Neural progenitor cell (in vitro differentiated cells): ENCODE results near the gene HADH. TPM values are rescaled to one million over a fixed set of nuclear protein-coding genes. Genes with fewer than 3 reads are reported as not detected.
"Not testable (repeated sequence)": the region's sequence is repeated elsewhere in the genome, so short reads cannot be mapped to it uniquely, and the experiment has no call there.

Experiments
- DNase-seq: peaks from one replicate; pipeline ENCODE4 v3.0.0-alpha.2; 2016; ENCODE audit warnings: low spot score
- H2AFZ ChIP-seq: fragments of 200-600 bp; sonication (generic); replicated peaks from 2 replicates; pipeline ENCODE4 v1.6.1; 2016; ENCODE audit warnings: antibody characterized with exemption
- H3F3A ChIP-seq: fragments of 200-600 bp; sonication (generic); 2 replicates; pipeline ENCODE4 v1.6.1; 2016; ENCODE audit warnings: antibody characterized with exemption, low read depth
- H3K27ac ChIP-seq: fragments of 200-600 bp; sonication (generic); 2 replicates; pipeline ENCODE4 v1.5.1; 2016; ENCODE audit warnings: mild to moderate bottlenecking
- H3K27me3 ChIP-seq: fragments of 200-600 bp; sonication (generic); 2 replicates; pipeline ENCODE4 v1.6.1; 2016; ENCODE audit warnings: mild to moderate bottlenecking, moderate library complexity
- H3K36me3 ChIP-seq: fragments of 200-600 bp; sonication (generic); 2 replicates; pipeline ENCODE4 v1.5.1; 2016
- H3K4me1 ChIP-seq: fragments of 200-600 bp; sonication (generic); 2 replicates; pipeline ENCODE4 v1.6.1; 2016; ENCODE audit warnings: mixed run types
- H3K4me2 ChIP-seq: fragments of 200-600 bp; sonication (generic); 2 replicates; pipeline ENCODE4 v1.6.1; 2016
- H3K4me3 ChIP-seq: fragments of 200-600 bp; sonication (generic); 2 replicates; pipeline ENCODE4 v1.5.1; 2016
- H3K79me2 ChIP-seq: fragments of 200-600 bp; sonication (generic); 2 replicates; pipeline ENCODE4 v1.6.1; 2016; ENCODE audit warnings: low read depth
- H3K9ac ChIP-seq: fragments of 200-600 bp; sonication (generic); 2 replicates; pipeline ENCODE4 v1.6.1; 2016
- H3K9me3 ChIP-seq: fragments of 200-600 bp; sonication (generic); 2 replicates; pipeline ENCODE4 v1.5.1; 2016; ENCODE audit warnings: low read depth
- H4K20me1 ChIP-seq: fragments of 200-600 bp; sonication (generic); 2 replicates; pipeline ENCODE4 v1.6.1; 2016; ENCODE audit warnings: low read depth
- H3K27ac Mint-ChIP-seq: 3 replicates; pipeline ENCODE4 v1.8.0; 2021; ENCODE audit warnings: mixed read lengths
- H3K27me3 Mint-ChIP-seq: 2 replicates; pipeline ENCODE4 v1.8.0; 2022; ENCODE audit warnings: low read depth, mild to moderate bottlenecking, inconsistent platforms, moderate library complexity, mixed read lengths; ENCODE audit not compliant: insufficient read depth
- H3K36me3 Mint-ChIP-seq: 3 replicates; pipeline ENCODE4 v1.8.0; 2021; ENCODE audit warnings: mixed read lengths
- H3K4me1 Mint-ChIP-seq: 3 replicates; pipeline ENCODE4 v1.8.0; 2021; ENCODE audit warnings: mixed read lengths
- H3K4me3 Mint-ChIP-seq: 3 replicates; pipeline ENCODE4 v1.8.0; 2021; ENCODE audit warnings: mild to moderate bottlenecking, moderate library complexity, mixed read lengths
- H3K9me3 Mint-ChIP-seq: 3 replicates; pipeline ENCODE4 v1.8.0; 2020; ENCODE audit warnings: mixed read lengths
- EZH2 ChIP-seq: fragments of 200-600 bp; sonication (generic); IDR thresholded peaks from 2 replicates; pipeline ENCODE4 v1.6.1; 2017; ENCODE audit warnings: antibody characterized with exemption, mild to moderate bottlenecking, moderate library complexity
- EZH2phosphoT487 ChIP-seq: fragments of 200-600 bp; sonication (generic); IDR thresholded peaks from 2 replicates; pipeline ENCODE4 v1.6.1; 2017; ENCODE audit warnings: antibody characterized with exemption
- total RNA-seq: library from RNA; depleted of rRNA; stranded (reverse); fragments of >200 nt; gene quantifications from 2 replicates; pipeline ENCODE4 v1.2.3, GENCODE V29; 2015; ENCODE audit warnings: low replicate concordance
- TF ChIP-seq, protein P1 (sequence below): fragments of 200-600 bp; sonication (generic); IDR thresholded peaks from 2 replicates; pipeline ENCODE4 v1.5.1; 2017; ENCODE audit warnings: antibody characterized with exemption, mild to moderate bottlenecking

The HADH gene
- total RNA-seq, 1 donor from 2014 or later: 49.9 TPM

GRCh38 chr4:108010167-108010566 is 20.5 kb downstream of the HADH start:
- no peaks in the 10 kb centered on the region for H4K20me1 ChIP-seq
- no peaks in the 10 kb centered on the region for H3K27me3 ChIP-seq
- Mint-ChIP-seq H3K27ac (no peak overlapping the region), H3K4me1 (peaks cover 6% of the 10 kb centered on the region), H3K27me3 (no peaks in the 10 kb centered on the region), H3K4me3 (no peak overlapping the region), H3K9me3 (no peaks in the 10 kb centered on the region), H3K36me3 (peaks cover 41% of the 10 kb centered on the region)
- H3K27ac ChIP-seq: no peak overlapping the region
- no peak overlapping the region for H2AFZ ChIP-seq
- H3K9me3 ChIP-seq: peaks cover 3% of the 10 kb centered on the region
- H3K79me2 ChIP-seq: peaks cover 16% of the 10 kb centered on the region
- H3K4me3 ChIP-seq: no peak overlapping the region
- TF ChIP-seq, protein P1, sequence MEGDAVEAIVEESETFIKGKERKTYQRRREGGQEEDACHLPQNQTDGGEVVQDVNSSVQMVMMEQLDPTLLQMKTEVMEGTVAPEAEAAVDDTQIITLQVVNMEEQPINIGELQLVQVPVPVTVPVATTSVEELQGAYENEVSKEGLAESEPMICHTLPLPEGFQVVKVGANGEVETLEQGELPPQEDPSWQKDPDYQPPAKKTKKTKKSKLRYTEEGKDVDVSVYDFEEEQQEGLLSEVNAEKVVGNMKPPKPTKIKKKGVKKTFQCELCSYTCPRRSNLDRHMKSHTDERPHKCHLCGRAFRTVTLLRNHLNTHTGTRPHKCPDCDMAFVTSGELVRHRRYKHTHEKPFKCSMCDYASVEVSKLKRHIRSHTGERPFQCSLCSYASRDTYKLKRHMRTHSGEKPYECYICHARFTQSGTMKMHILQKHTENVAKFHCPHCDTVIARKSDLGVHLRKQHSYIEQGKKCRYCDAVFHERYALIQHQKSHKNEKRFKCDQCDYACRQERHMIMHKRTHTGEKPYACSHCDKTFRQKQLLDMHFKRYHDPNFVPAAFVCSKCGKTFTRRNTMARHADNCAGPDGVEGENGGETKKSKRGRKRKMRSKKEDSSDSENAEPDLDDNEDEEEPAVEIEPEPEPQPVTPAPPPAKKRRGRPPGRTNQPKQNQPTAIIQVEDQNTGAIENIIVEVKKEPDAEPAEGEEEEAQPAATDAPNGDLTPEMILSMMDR: no peak
- TF ChIP-seq EZH2phosphoT487 (no peak), EZH2 (no peak)
- no peak overlapping the region for H3K9ac ChIP-seq
- no peak for DNase-seq
- peaks cover 9% of the 10 kb centered on the region for H3K36me3 ChIP-seq
- no peak overlapping the region for H3K4me2 ChIP-seq
- no peaks in the 10 kb centered on the region for H3F3A ChIP-seq
- no peaks in the 10 kb centered on the region for H3K4me1 ChIP-seq

DNA sequence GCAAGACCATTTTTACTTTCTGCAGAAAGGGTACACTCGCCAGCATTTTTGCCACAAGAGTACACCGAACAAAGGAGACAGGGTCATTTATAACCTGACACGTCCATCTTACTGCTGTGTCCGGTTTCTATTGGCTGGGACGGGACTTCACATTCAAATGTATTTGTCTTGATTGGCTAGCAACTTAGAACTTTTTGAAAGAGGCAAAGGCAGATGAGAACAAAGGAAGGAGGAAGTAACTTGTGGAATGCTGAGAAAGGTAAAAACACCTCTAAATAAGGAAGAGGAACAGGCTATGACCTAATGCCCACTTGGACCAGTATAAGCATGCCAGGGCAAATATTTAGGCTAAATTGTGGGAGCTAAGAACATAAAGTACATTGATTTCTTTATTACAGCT is 22.7 kb downstream of the HADH start:
- not testable (repeated sequence) for H3K9me3 Mint-ChIP-seq, H3K36me3 ChIP-seq, H3K79me2 ChIP-seq, H3K27me3 Mint-ChIP-seq, H3K4me2 ChIP-seq, H3K4me1 Mint-ChIP-seq, H3F3A ChIP-seq, H3K4me3 ChIP-seq, H3K27me3 ChIP-seq, DNase-seq, H3K9me3 ChIP-seq, H3K4me3 Mint-ChIP-seq, H2AFZ ChIP-seq, H3K27ac ChIP-seq, H3K9ac ChIP-seq, H3K4me1 ChIP-seq, H3K27ac Mint-ChIP-seq, H4K20me1 ChIP-seq
- peaks cover 38% of the 10 kb centered on the region for H3K36me3 Mint-ChIP-seq

DNA sequence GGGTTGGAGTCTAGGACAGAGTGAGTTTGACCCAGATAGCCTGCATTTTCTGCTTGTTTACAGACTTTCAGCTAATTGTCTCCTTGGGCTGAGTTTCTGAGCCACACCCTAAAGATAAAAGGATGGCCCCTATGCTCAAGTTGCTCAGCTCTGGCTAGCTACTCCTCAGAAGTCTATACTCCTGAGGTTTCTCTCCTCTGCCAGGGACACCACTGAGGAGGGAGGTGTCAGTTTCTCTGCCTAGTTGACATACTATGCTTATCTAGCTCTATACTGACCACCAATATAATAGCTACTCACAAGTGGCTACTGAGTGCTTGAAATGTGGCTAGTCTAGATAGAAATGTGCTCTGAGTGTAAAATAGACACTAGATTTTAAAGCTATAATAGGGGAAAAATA is 23.6 kb downstream of the HADH start:
- no peak overlapping the region for H3K27ac Mint-ChIP-seq
- no peak overlapping the region for H2AFZ ChIP-seq
- H3K9me3 Mint-ChIP-seq: no peaks in the 10 kb centered on the region
- no peak overlapping the region for H3K4me3 Mint-ChIP-seq
- H3K4me3 ChIP-seq: no peak overlapping the region
- no peak overlapping the region for H3K27ac ChIP-seq
- peaks cover 34% of the 10 kb centered on the region for H3K36me3 Mint-ChIP-seq
- DNase-seq: no peak
- no peaks in the 10 kb centered on the region for H3K27me3 ChIP-seq
- H3K79me2 ChIP-seq: no peaks in the 10 kb centered on the region
- no peak overlapping the region for H3K4me2 ChIP-seq
- H3K27me3 Mint-ChIP-seq: peaks cover 2% of the 10 kb centered on the region
- no peak overlapping the region for H3K9ac ChIP-seq
- TF ChIP-seq EZH2phosphoT487 (no peak), EZH2 (no peak)
- TF ChIP-seq, protein P1: no peak
- peaks cover 3% of the 10 kb centered on the region for H3K9me3 ChIP-seq
- H4K20me1 ChIP-seq: no peaks in the 10 kb centered on the region
- peaks cover 9% of the 10 kb centered on the region for H3K36me3 ChIP-seq
- H3F3A ChIP-seq: no peaks in the 10 kb centered on the region
- H3K4me1 ChIP-seq: no peaks in the 10 kb centered on the region
- no peaks in the 10 kb centered on the region for H3K4me1 Mint-ChIP-seq

DNA sequence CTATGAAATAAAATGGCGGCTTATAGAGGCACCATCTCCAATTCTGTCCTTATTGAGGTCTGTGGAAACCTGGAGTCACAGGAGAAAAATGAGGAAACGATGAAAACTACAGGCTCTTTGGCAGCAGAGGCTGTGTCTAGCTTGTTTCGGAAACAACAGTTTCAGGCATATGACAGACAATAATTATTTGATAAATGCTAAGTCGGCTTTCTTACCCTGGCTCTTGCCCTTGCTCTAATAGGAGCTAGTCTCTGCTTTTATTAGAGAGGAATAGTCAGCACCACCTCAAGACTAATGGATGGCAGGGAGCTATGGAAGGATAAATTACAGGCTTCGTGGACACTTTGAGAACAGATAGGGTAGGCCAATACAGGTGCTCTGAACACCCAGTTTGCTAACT is 24.3 kb downstream of the HADH start:
- no peaks in the 10 kb centered on the region for H3K4me1 Mint-ChIP-seq
- H3K9me3 Mint-ChIP-seq: no peaks in the 10 kb centered on the region
- DNase-seq: no peak
- Histone ChIP-seq H3K9ac (no peak overlapping the region), H3K4me3 (no peak overlapping the region), H3K27me3 (no peaks in the 10 kb centered on the region), H2AFZ (no peak overlapping the region), H4K20me1 (no peaks in the 10 kb centered on the region), H3K79me2 (no peaks in the 10 kb centered on the region), H3F3A (no peaks in the 10 kb centered on the region), H3K36me3 (peaks cover 9% of the 10 kb centered on the region), H3K27ac (no peak overlapping the region), H3K9me3 (peaks cover 3% of the 10 kb centered on the region), H3K4me2 (no peak overlapping the region), H3K4me1 (no peaks in the 10 kb centered on the region)
- H3K27me3 Mint-ChIP-seq: peaks cover 2% of the 10 kb centered on the region
- H3K4me3 Mint-ChIP-seq: no peak overlapping the region
- H3K36me3 Mint-ChIP-seq: peaks cover 34% of the 10 kb centered on the region
- no peak overlapping the region for H3K27ac Mint-ChIP-seq
- no peak for TF ChIP-seq EZH2phosphoT487
- TF ChIP-seq, protein P1: no peak
- no peak for TF ChIP-seq EZH2
